ENCODE data around the gene HERPUD2. TPM values are rescaled to one million over a fixed set of nuclear protein-coding genes. Genes with fewer than 3 reads are reported as not detected.

HERPUD2 gene
- total and polyA plus RNA-seq, 2 of the 8 experiments (the other 6 are each of a cell fraction or from before 2014, with no cell fraction given) = 18.3 to 27.3 TPM

DNA sequence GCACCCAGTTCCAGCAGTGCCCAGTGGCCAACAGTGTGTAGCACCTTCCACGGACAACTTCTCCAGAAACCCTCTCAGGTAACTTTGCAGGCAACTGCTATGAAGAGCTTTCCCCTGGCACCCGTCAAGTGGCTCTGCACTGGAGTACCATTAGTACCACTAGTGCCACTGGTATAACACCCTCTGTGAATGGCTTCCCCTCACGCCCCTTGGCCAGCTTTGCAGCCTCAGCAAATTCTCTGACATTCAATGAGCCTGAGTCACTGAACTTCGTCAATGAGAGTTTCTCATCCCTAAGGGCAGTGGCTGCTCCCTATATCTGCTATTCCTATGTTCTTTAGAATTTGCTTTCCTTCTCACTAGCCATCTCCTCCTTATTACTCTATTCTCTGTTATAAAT lies 7.6 kb upstream of the HERPUD2 start:
- Histone ChIP-seq H3K9ac (replicated peaks in 1 of 4; ENCODE audit: extremely low read depth in 1 of 4, low read depth in 3 of 4, low read length in 3 of 4) (no peak overlapping the region), H2BK5ac (ENCODE audit: low read depth, low read length) (no peak overlapping the region), H2BK15ac (ENCODE audit: low read length) (no peak overlapping the region), H3K79me1 (ENCODE audit: low read depth, low read length) (no peaks in the 10 kb centered on the region), H3K79me2 (ENCODE audit: control insufficient read depth in 1 of 2, insufficient read depth in 2 of 2, low read length in 2 of 2) (no peaks in the 10 kb centered on the region), H3K18ac (ENCODE audit: extremely low read depth, low read length) (no peak overlapping the region), H4K5ac (ENCODE audit: insufficient read length, low read depth, low read length) (no peak overlapping the region), H2BK120ac (replicated peaks; ENCODE audit: low read depth, low read length) (no peak overlapping the region), H3K4me3 (ENCODE audit: extremely low read depth in 1 of 4, insufficient read depth in 2 of 4, low read depth in 3 of 4, low read length in 4 of 4) (no peak overlapping the region), H3K4me1 (replicated peaks in 1 of 4; ENCODE audit: control insufficient read depth in 3 of 4, insufficient read depth in 4 of 4, low read length in 3 of 4) (no peaks in the 10 kb centered on the region), H3K56ac (replicated peaks; ENCODE audit: insufficient read length, low read depth, low read length) (no peak overlapping the region), H3K14ac (ENCODE audit: insufficient read length) (no peak overlapping the region), H3K27ac (ENCODE audit: low read depth, low read length) (no peak overlapping the region), H3K4ac (replicated peaks; ENCODE audit: insufficient read length, low read depth, low read length) (no peak overlapping the region), H3K23ac (ENCODE audit: insufficient read length) (no peak overlapping the region), H3K36me3 (ENCODE audit: control insufficient read depth in 2 of 4, insufficient read depth in 4 of 4, low read length in 3 of 4) (no peaks in the 10 kb centered on the region), H3K27me3 (replicated peaks in 1 of 4; ENCODE audit: control insufficient read depth in 3 of 4, extremely low read depth in 1 of 4, insufficient read depth in 3 of 4, low read length in 3 of 4) (no peaks in the 10 kb centered on the region), H4K91ac (replicated peaks; ENCODE audit: insufficient read length, low read length) (no peak overlapping the region), H4K8ac (ENCODE audit: extremely low read depth, insufficient read depth, low read length) (no peak overlapping the region), H2AK5ac (ENCODE audit: low read depth, low read length) (no peak overlapping the region), H2BK12ac (ENCODE audit: low read depth, low read length) (no peak overlapping the region), H2AFZ (ENCODE audit: low read length) (no peak overlapping the region), H4K20me1 (replicated peaks in 1 of 2; ENCODE audit: control insufficient read depth in 1 of 2, insufficient read depth in 2 of 2, low read length in 2 of 2) (no peaks in the 10 kb centered on the region), H3K4me2 (ENCODE audit: insufficient read depth in 1 of 2, low read depth in 2 of 2, low read length in 2 of 2) (no peak overlapping the region), H3K9me3 (ENCODE audit: insufficient read depth in 2 of 2, low read depth in 1 of 2, low read length in 1 of 2) (no peaks in the 10 kb centered on the region), H2BK20ac (ENCODE audit: low read length) (no peak overlapping the region), H3K23me2 (ENCODE audit: low read depth, low read length) (no peaks in the 10 kb centered on the region)
- POLR2A ChIA-PET (ENCODE audit: partially characterized antibody) = interaction anchor here (1.9 kb wide), 1 partner anchor 98 kb away, joined by 7 read pairs; the partner anchor contains the start of gene SEPTIN7
- TF ChIP-seq BACH1 (IDR thresholded peaks at IDR 0.05; ENCODE audit: low read length) = no peak
- TF ChIP-seq MAFK (IDR thresholded peaks at IDR 0.05; ENCODE audit: low read depth, low read length) = peak; percentile 26; the same call in 1 of the 2 replicates
- 87% methylated on average over 4 of the region's 4 CpGs; no CpG with 5 or more reads in 1 of the 2 experiments for WGBS, 2 experiments (ENCODE audit: extremely low coverage in 1 of 2, insufficient coverage in 1 of 2, insufficient read length in 1 of 2, insufficient replicate concordance in 2 of 2, low coverage in 1 of 2, low lambda C conversion rate in 2 of 2, missing lambda C conversion rate in 1 of 2)
- CTCF ChIA-PET (ENCODE audit: partially characterized antibody) = no interaction called here
- FAIRE-seq (no peak), DNase-seq (ENCODE audit: low read depth in 1 of 2, low spot score in 2 of 2) (no peak)

All from H1 (cell line).